Thoracic aorta (tissue), 2 donors: ENCODE measurements around the gene PADI6. TPM values are rescaled to one million over a fixed set of nuclear protein-coding genes. Genes with fewer than 3 reads are reported as not detected.
"Not testable (repeated sequence)": the region's sequence is repeated elsewhere in the genome, so short reads cannot be mapped to it uniquely, and the experiment has no call there.

Experiments
- ATAC-seq: fragments of 150-250 bp; one replicate; pipeline ENCODE4 v1.8.0; 2017; ENCODE audit warnings: low read depth; ENCODE audit not compliant: insufficient number of reproducible peaks, low FRiP score
- DNase-seq: peaks from one replicate; pipeline ENCODE4 v3.0.0-alpha.2; 2020; ENCODE audit warnings: low spot score
- H3K27ac ChIP-seq, 2 donors: fragments of 200-600 bp; sonication (generic); 1 replicate in 1 of 2; 2 replicates in 1 of 2; pipeline ENCODE4 v1.5.1; 2016; ENCODE audit warnings: mild to moderate bottlenecking in 2 of 2, moderate library complexity in 2 of 2
- H3K27me3 ChIP-seq: fragments of 200-600 bp; sonication (generic); replicated peaks from 2 replicates; pipeline ENCODE4 v1.6.0; 2016; ENCODE audit warnings: mild to moderate bottlenecking; ENCODE audit not compliant: insufficient read depth
- H3K36me3 ChIP-seq: fragments of 200-600 bp; sonication (generic); one replicate; pipeline ENCODE4 v1.5.1; 2016
- H3K4me1 ChIP-seq, 2 donors: fragments of 200-600 bp; sonication (generic); 1 replicate in 1 of 2; 2 replicates in 1 of 2; pipeline versions ENCODE4 v1.5.1 to v1.6.0; 2016; ENCODE audit warnings: low read depth in 2 of 2, mild to moderate bottlenecking in 1 of 2; ENCODE audit not compliant: control insufficient read depth in 1 of 2
- H3K4me3 ChIP-seq: fragments of 200-600 bp; sonication (generic); 2 replicates; pipeline ENCODE4 v1.5.1; 2016; ENCODE audit warnings: mild to moderate bottlenecking
- H3K9me3 ChIP-seq: fragments of 200-600 bp; sonication (generic); 2 replicates; pipeline ENCODE4 v1.5.1; 2016
- CTCF ChIP-seq: fragments of 200-600 bp; sonication (generic); IDR thresholded peaks from one replicate; pipeline ENCODE4 v1.5.1; 2019; ENCODE audit warnings: antibody characterized with exemption
- total RNA-seq, 2 donors: library from RNA; depleted of rRNA; stranded (reverse); fragments of >200 nt; gene quantifications; one replicate each; pipeline versions ENCODE4 v1.1.0 to v1.2.3, GENCODE V29; 2016

The PADI6 gene
- total RNA-seq, 2 donors from 2014 or later: not detected

GRCh38 chr1:17335821-17336710, 35.9 kb upstream of the PADI6 start:
- Histone ChIP-seq H3K36me3 (no peaks in the 10 kb centered on the region), H3K27me3 (no peaks in the 10 kb centered on the region), H3K9me3 (no peaks in the 10 kb centered on the region), H3K27ac (no peak overlapping the region), H3K4me1 (no peaks in the 10 kb centered on the region), H3K4me3 (no peak overlapping the region)
- DNase-seq (no peak), ATAC-seq (no peak)
- TF ChIP-seq CTCF: peak; percentile 57

GRCh38 chr1:17338706-17339493, 33.1 kb upstream of the PADI6 start:
- TF ChIP-seq CTCF: no peak
- no peak for DNase-seq

GRCh38 chr1:17339521-17339920, 32.5 kb upstream of the PADI6 start:
- Histone ChIP-seq H3K36me3 (no peaks in the 10 kb centered on the region), H3K9me3 (no peaks in the 10 kb centered on the region), H3K4me3 (no peak overlapping the region), H3K4me1 (no peaks in the 10 kb centered on the region), H3K27me3 (no peaks in the 10 kb centered on the region), H3K27ac (no peak overlapping the region)
- no peak for TF ChIP-seq CTCF
- ATAC-seq (no peak), DNase-seq (no peak)

More at GRCh38 chr1:17338706-17339493, 33.1 kb upstream of the PADI6 start:
- no peak for ATAC-seq
- Histone ChIP-seq H3K36me3 (no peaks in the 10 kb centered on the region), H3K27me3 (no peaks in the 10 kb centered on the region), H3K4me1 (no peaks in the 10 kb centered on the region), H3K4me3 (no peak overlapping the region), H3K27ac (no peak overlapping the region), H3K9me3 (no peaks in the 10 kb centered on the region)

- DNase-seq (no peak), ATAC-seq (no peak)
- no peaks in the 10 kb centered on the region for H3K36me3 ChIP-seq
- H3K4me1 ChIP-seq: no peaks in the 10 kb centered on the region
- no peak for TF ChIP-seq CTCF
- H3K27me3 ChIP-seq: no peaks in the 10 kb centered on the region
- no peak overlapping the region for H3K4me3 ChIP-seq
- H3K9me3 ChIP-seq: no peaks in the 10 kb centered on the region
- H3K27ac ChIP-seq: no peak overlapping the region
Measured at GRCh38 chr1:17340358-17340757, 31.6 kb upstream of the PADI6 start.

GRCh38 chr1:17342014-17342441, 30.0 kb upstream of the PADI6 start:
- Histone ChIP-seq H3K27me3 (no peaks in the 10 kb centered on the region), H3K9me3 (no peaks in the 10 kb centered on the region), H3K36me3 (no peaks in the 10 kb centered on the region), H3K4me1 (no peaks in the 10 kb centered on the region), H3K27ac (no peak overlapping the region), H3K4me3 (no peak overlapping the region)
- ATAC-seq (no peak), DNase-seq (no peak)
- TF ChIP-seq CTCF: no peak

- not testable (repeated sequence) for ATAC-seq, DNase-seq, H3K36me3 ChIP-seq, H3K27ac ChIP-seq, H3K27me3 ChIP-seq, H3K4me1 ChIP-seq, H3K9me3 ChIP-seq, H3K4me3 ChIP-seq
Measured at GRCh38 chr1:17345506-17345905, 26.5 kb upstream of the PADI6 start.
